A673 (cell line): ENCODE measurements around the gene NMU. TPM values are rescaled to one million over a fixed set of nuclear protein-coding genes. Genes with fewer than 3 reads are reported as not detected.

ENCODE experiments used
- BruUV-seq: library from RNA; stranded (reverse); fragments of 400-500 nt; replicated peaks from 2 replicates; lab custom pipeline; 2021; lab: Mats Ljungman, UMichigan
- CTCF ChIA-PET: fragments of 300-600 bp; sonication (Branson Sonifier 250); formaldehyde crosslinking; loops from one replicate; lab custom pipeline; 2022; ENCODE audit warnings: antibody characterized with exemption; lab: Charles Lee
- POLR2A ChIA-PET: fragments of 300-600 bp; sonication (Branson Sonifier 250); formaldehyde crosslinking; loops from one replicate; lab custom pipeline; 2022; ENCODE audit warnings: antibody characterized with exemption; ENCODE audit not compliant: low non-redundant PET; lab: Charles Lee
- DNase-seq: peaks from one replicate; pipeline ENCODE4 v3.0.0-alpha.2; 2015; ENCODE audit warnings: low spot score
- H3K27ac ChIP-seq: fragments of 200-600 bp; sonication (generic); 2 replicates; pipeline ENCODE4 v1.5.1; 2016; ENCODE audit warnings: mixed run types, low read depth, mild to moderate bottlenecking, mixed read lengths, antibody characterized with exemption, low read length; ENCODE audit not compliant: poor library complexity, severe bottlenecking
- H3K27me3 ChIP-seq: fragments of 200-600 bp; sonication (generic); replicated peaks from 2 replicates; pipeline ENCODE4 v1.6.1; 2017; ENCODE audit warnings: mixed run types, low read depth, mild to moderate bottlenecking, mixed read lengths, antibody characterized with exemption, low read length; ENCODE audit not compliant: insufficient read depth, poor library complexity
- H3K36me3 ChIP-seq: fragments of 200-600 bp; sonication (generic); 2 replicates; pipeline ENCODE4 v1.6.1; 2016; ENCODE audit warnings: mixed run types, mild to moderate bottlenecking, mixed read lengths, antibody characterized with exemption, low read length; ENCODE audit not compliant: insufficient read depth, poor library complexity, severe bottlenecking
- H3K4me1 ChIP-seq: fragments of 200-600 bp; sonication (generic); 2 replicates; pipeline ENCODE4 v1.6.1; 2017; ENCODE audit warnings: mixed run types, mild to moderate bottlenecking, mixed read lengths, antibody characterized with exemption, low read length; ENCODE audit not compliant: insufficient read depth, poor library complexity, severe bottlenecking
- H3K4me3 ChIP-seq: fragments of 200-600 bp; sonication (generic); 2 replicates; pipeline ENCODE4 v1.5.1; 2016; ENCODE audit warnings: low read depth, mixed run types, mild to moderate bottlenecking, mixed read lengths, low read length; ENCODE audit not compliant: poor library complexity, severe bottlenecking
- H3K9me3 ChIP-seq: fragments of 200-600 bp; sonication (generic); 2 replicates; pipeline ENCODE4 v1.6.1; 2016; ENCODE audit warnings: mixed run types, low read depth, mild to moderate bottlenecking, mixed read lengths, antibody characterized with exemption, low read length; ENCODE audit not compliant: poor library complexity, severe bottlenecking
- CTCF ChIP-seq: fragments of 300-800, 200-600 bp; sonication (generic); conservative IDR thresholded peaks from 2 replicates; pipeline ENCODE4 v1.5.1; 2017; ENCODE audit warnings: low read depth, mild to moderate bottlenecking, antibody characterized with exemption, low read length, moderate library complexity, mixed read lengths
- EZH2 ChIP-seq: fragments of 200-600 bp; sonication (generic); IDR thresholded peaks from 2 replicates; pipeline ENCODE4 v1.6.1; 2017; ENCODE audit warnings: borderline replicate concordance, low read depth, mild to moderate bottlenecking, mixed read lengths, antibody characterized with exemption, low read length; ENCODE audit not compliant: poor library complexity, severe bottlenecking
- intact Hi-C: fragments of 100-400 bp; cut with micrococcal nuclease; formaldehyde crosslinking; loops from one replicate; pipeline ENCODE4 v1.10.0; 2022; ENCODE audit not compliant: unreplicated experiment
- total RNA-seq: library from RNA; stranded (reverse); gene quantifications from 2 replicates; pipeline ENCODE4 v1.2.3, GENCODE V29; 2021

NMU gene
- total RNA-seq, 1 experiment from 2014 or later, result not detected

- no peaks in the 10 kb centered on the region for H3K9me3 ChIP-seq
- no peak overlapping the region for H3K4me3 ChIP-seq
- DNase-seq, result no peak
- ChIA-PET CTCF (no interaction called here), POLR2A (no interaction called here)
- H3K27ac ChIP-seq, result no peak overlapping the region
- no peaks in the 10 kb centered on the region for H3K27me3 ChIP-seq
- no peaks in the 10 kb centered on the region for H3K4me1 ChIP-seq
- no peaks in the 10 kb centered on the region for H3K36me3 ChIP-seq
- TF ChIP-seq CTCF (no peak), EZH2 (no peak)
- BruUV-seq, result no TSS peak
- intact Hi-C loops, result no loop called here
Measured at GRCh38 chr4:55571806-55572205, 64.3 kb downstream of the NMU start.

GRCh38 chr4:55568905-55569504 is 67.1 kb downstream of the NMU start:
- no peak overlapping the region for H3K27ac ChIP-seq
- intact Hi-C loops, result no loop called here
- H3K4me3 ChIP-seq, result no peak overlapping the region
- POLR2A ChIA-PET, result no interaction called here
- H3K36me3 ChIP-seq, result no peaks in the 10 kb centered on the region
- no peak for DNase-seq
- no peaks in the 10 kb centered on the region for H3K9me3 ChIP-seq
- TF ChIP-seq CTCF (no peak), EZH2 (no peak)
- no peaks in the 10 kb centered on the region for H3K4me1 ChIP-seq
- CTCF ChIA-PET, result no interaction called here
- no TSS peak for BruUV-seq
- H3K27me3 ChIP-seq, result no peaks in the 10 kb centered on the region

- no peaks in the 10 kb centered on the region for H3K27me3 ChIP-seq
- TF ChIP-seq EZH2 (no peak), CTCF (no peak)
- POLR2A ChIA-PET, result no interaction called here
- BruUV-seq, result no TSS peak
- intact Hi-C loops, result no loop called here
- no peaks in the 10 kb centered on the region for H3K9me3 ChIP-seq
- no peaks in the 10 kb centered on the region for H3K4me1 ChIP-seq
- no peaks in the 10 kb centered on the region for H3K36me3 ChIP-seq
- H3K27ac ChIP-seq, result no peak overlapping the region
- DNase-seq, result no peak
- no peak overlapping the region for H3K4me3 ChIP-seq
- CTCF ChIA-PET, result no interaction called here
Measured at GRCh38 chr4:55561889-55562288, 74.2 kb downstream of the NMU start.
